Osteoblast (primary cell): Measurements from ENCODE around the gene FXYD4. TPM values are rescaled to one million over a fixed set of nuclear protein-coding genes. Genes with fewer than 3 reads are reported as not detected.

Source experiments
- DNase-seq: peaks from one replicate; pipeline ENCODE4 v3.0.0; 2011; ENCODE audit warnings: low spot score, mixed read lengths; ENCODE audit not compliant: insufficient read length; ENCODE audit errors: missing footprints
- H2AFZ ChIP-seq: 2 replicates; pipeline ENCODE4 v1.6.0; 2011; ENCODE audit warnings: mild to moderate bottlenecking, low read length
- H3K27ac ChIP-seq: 2 replicates; pipeline ENCODE4 v1.5.1; 2011; ENCODE audit warnings: mild to moderate bottlenecking, low read depth, low read length, moderate library complexity
- H3K27me3 ChIP-seq: 2 replicates; pipeline ENCODE4 v1.6.0; 2012; ENCODE audit warnings: mild to moderate bottlenecking, control low read depth, inconsistent platforms, low read length, moderate library complexity; ENCODE audit not compliant: insufficient read depth
- H3K36me3 ChIP-seq: 2 replicates; pipeline ENCODE4 v1.5.1; 2011; ENCODE audit warnings: mild to moderate bottlenecking, low read length, control low read depth, moderate library complexity; ENCODE audit not compliant: insufficient read depth
- H3K4me1 ChIP-seq: 2 replicates; pipeline ENCODE4 v1.5.1; 2011; ENCODE audit warnings: mild to moderate bottlenecking, low read length, control low read depth, moderate library complexity; ENCODE audit not compliant: insufficient read depth
- H3K4me2 ChIP-seq: 2 replicates; pipeline ENCODE4 v1.6.0; 2011; ENCODE audit warnings: mild to moderate bottlenecking, low read length; ENCODE audit not compliant: insufficient read depth
- H3K4me3 ChIP-seq: fragments of 200-600 bp; sonication (generic); 3 replicates; pipeline ENCODE4 v1.5.1; 2012; ENCODE audit warnings: mild to moderate bottlenecking, low read length, inconsistent platforms; ENCODE audit not compliant: insufficient read depth
- H3K79me2 ChIP-seq: 2 replicates; pipeline ENCODE4 v1.6.0; 2012; ENCODE audit warnings: mild to moderate bottlenecking, low read length, control low read depth, inconsistent platforms; ENCODE audit not compliant: insufficient read depth
- H3K9me3 ChIP-seq: 2 replicates; pipeline ENCODE4 v1.5.1; 2011; ENCODE audit warnings: low read depth, low read length, control low read depth
- H4K20me1 ChIP-seq: 2 replicates; pipeline ENCODE4 v1.6.0; 2012; ENCODE audit warnings: mild to moderate bottlenecking, low read length, control low read depth; ENCODE audit not compliant: insufficient read depth
- total RNA-seq: library from RNA; depleted of rRNA; stranded (reverse); fragments of >200 nt; gene quantifications from 2 replicates; pipeline ENCODE4 v1.2.3, GENCODE V29; 2012
- TF ChIP-seq, protein P1 (sequence below): IDR thresholded peaks from 2 replicates; pipeline ENCODE4 v1.5.1; 2011; ENCODE audit warnings: mild to moderate bottlenecking, low read depth, low read length, moderate library complexity; ENCODE audit errors: extremely low read depth

The FXYD4 gene
- total RNA-seq, 1 donor = not detected

DNA sequence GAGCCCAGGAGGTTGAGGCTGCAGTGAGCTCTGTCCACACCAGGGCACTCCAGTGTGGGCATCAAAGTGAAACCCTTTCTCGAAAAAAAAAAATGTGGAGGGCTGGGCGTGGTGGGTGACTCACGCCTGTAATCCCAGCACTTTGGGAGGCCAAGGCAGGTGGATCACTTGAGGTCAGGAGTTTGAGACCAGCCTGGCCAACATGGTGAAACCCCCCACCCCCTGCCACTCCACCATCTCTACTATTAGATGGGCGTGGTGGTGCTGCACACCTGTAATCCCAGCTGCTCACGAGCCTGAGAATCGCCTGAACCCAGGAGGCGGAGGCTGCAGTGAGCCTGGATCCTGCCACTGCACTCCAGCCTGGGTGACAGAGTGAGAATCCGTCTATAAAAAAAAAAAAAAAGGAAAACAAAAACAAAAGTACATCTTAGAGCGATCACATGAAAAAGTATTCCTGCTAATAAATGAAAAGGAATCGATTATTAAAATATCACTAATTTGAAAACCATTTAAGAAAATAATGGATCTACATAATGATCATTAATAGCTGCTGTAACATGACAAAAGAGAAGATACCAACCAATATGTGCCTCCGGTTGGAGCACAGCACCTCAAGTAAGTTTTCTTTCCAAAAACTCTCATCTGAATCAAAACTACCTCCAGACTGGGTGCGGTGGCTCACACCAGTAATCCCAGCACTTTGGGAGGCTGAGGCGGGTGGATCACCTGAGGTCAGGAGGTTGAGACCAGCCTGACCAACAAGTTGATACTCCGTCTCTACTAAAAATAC, 32.7 kb downstream of the FXYD4 start:
- Histone ChIP-seq H3K27ac (peak overlapping the region; percentile 36), H3K27me3 (no peaks in the 10 kb centered on the region), H3K4me3 (no peak overlapping the region), H3K4me1 (peaks cover 33% of the 10 kb centered on the region), H3K9me3 (no peaks in the 10 kb centered on the region), H3K36me3 (peaks cover under 1% of the 10 kb centered on the region), H4K20me1 (peaks cover 73% of the 10 kb centered on the region), H3K79me2 (peaks cover 92% of the 10 kb centered on the region), H2AFZ (no peak overlapping the region), H3K4me2 (peak overlapping the region; percentile 83)
- TF ChIP-seq, protein P1, sequence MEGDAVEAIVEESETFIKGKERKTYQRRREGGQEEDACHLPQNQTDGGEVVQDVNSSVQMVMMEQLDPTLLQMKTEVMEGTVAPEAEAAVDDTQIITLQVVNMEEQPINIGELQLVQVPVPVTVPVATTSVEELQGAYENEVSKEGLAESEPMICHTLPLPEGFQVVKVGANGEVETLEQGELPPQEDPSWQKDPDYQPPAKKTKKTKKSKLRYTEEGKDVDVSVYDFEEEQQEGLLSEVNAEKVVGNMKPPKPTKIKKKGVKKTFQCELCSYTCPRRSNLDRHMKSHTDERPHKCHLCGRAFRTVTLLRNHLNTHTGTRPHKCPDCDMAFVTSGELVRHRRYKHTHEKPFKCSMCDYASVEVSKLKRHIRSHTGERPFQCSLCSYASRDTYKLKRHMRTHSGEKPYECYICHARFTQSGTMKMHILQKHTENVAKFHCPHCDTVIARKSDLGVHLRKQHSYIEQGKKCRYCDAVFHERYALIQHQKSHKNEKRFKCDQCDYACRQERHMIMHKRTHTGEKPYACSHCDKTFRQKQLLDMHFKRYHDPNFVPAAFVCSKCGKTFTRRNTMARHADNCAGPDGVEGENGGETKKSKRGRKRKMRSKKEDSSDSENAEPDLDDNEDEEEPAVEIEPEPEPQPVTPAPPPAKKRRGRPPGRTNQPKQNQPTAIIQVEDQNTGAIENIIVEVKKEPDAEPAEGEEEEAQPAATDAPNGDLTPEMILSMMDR = no peak
- DNase-seq = no peak

DNA sequence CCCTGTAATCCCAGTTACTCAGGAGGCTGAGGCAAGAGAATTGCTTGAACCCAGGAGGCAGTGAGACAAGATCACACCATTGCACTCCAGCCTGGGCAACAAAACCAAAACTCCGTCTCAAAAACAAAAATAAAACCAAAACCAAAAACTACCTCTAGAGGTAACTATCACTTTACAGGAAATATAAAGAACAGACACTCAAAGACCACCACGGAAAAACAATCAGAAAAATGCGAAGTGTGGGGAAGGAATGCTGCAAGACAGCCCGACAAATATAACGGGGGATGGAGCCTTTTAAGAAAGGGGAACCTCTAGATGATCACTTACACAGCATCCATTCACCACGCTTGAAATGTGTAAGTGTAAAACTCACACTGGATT, 33.3 kb downstream of the FXYD4 start:
- Histone ChIP-seq H3K27ac (peak overlapping the region; percentile 36), H3K9me3 (no peaks in the 10 kb centered on the region), H3K36me3 (no peaks in the 10 kb centered on the region), H4K20me1 (peaks cover 69% of the 10 kb centered on the region), H3K79me2 (peaks cover 86% of the 10 kb centered on the region), H2AFZ (no peak overlapping the region), H3K4me3 (no peak overlapping the region), H3K27me3 (no peaks in the 10 kb centered on the region), H3K4me2 (peak overlapping the region; percentile 83), H3K4me1 (peaks cover 28% of the 10 kb centered on the region)
- no peak for DNase-seq
- TF ChIP-seq, protein P1 = no peak

DNA sequence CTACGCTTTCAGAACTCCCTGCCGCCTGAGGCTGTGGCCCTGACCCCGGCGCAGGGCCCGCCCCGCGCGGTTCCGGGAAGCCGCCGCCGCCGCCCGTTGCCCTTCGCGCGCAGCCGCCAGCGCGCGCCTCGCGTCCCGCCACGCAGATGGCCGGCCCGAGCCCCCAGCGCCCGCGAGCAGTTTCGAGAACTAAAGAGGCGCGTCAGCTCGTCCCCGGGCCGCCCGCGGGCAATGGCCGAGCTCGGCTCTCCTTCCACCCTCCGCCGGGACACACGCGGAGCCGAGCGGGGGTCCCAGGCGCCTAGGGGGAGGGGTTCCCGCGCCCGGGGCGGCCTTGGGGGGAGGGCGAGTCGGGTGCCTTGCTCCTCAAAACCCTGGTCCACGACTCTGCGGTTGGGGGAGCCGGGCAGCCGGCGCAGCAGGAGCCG, 35.7 kb downstream of the FXYD4 start:
- TF ChIP-seq, protein P1 = no peak
- peaks cover 47% of the 10 kb centered on the region for H4K20me1 ChIP-seq
- no peaks in the 10 kb centered on the region for H3K9me3 ChIP-seq
- peak; percentile 91 for DNase-seq
- H3K4me3 ChIP-seq = peak overlapping the region; percentile 91
- H3K36me3 ChIP-seq = no peaks in the 10 kb centered on the region
- peaks cover 22% of the 10 kb centered on the region for H3K4me1 ChIP-seq
- peak overlapping the region; percentile 98 for H3K27ac ChIP-seq
- H3K79me2 ChIP-seq = peaks cover 62% of the 10 kb centered on the region
- peak overlapping the region; percentile 83 for H3K4me2 ChIP-seq
- peak overlapping the region; percentile 51 for H2AFZ ChIP-seq
- no peaks in the 10 kb centered on the region for H3K27me3 ChIP-seq

DNA sequence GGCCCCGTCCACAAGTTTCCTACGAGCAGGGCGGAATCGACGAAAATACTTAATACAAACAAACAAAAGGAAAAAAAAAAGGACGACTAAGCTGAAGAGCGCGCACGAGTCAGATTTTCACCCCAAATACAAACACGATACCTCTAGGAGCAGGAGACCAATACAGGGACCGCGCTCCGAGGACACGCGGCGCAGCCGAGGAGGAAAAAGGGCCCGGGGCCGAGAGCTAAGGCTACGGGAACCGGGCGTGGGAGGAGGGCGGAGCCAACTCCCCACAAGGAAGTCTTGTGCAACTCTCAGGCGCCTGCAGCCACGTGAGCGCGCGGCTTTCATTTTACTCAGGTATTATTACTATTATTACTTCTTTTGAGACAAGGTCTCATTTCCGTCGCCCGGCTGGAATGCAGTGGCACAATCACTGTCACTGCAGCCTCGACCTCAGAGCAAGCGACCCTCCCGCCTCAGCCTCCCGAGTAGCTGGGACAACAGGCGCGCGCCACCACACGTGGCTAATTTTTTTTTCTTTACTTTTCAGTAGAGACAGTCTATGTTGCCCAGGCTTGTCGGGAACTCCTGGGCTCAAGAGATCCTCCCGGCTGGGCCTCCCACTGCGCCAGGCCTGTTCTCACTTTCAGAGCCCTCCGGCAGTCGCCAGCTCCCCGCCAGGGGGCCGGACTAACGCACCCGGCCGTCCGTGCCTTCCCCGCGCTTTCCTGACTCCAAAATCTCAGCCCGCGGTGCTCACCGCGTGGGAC, 36.3 kb downstream of the FXYD4 start:
- Histone ChIP-seq H3K27me3 (no peaks in the 10 kb centered on the region), H3K79me2 (peaks cover 56% of the 10 kb centered on the region), H3K9me3 (no peaks in the 10 kb centered on the region), H3K4me2 (peak overlapping the region; percentile 83), H3K36me3 (no peaks in the 10 kb centered on the region), H3K27ac (peak overlapping the region; percentile 98), H4K20me1 (peaks cover 41% of the 10 kb centered on the region), H3K4me1 (peaks cover 21% of the 10 kb centered on the region), H3K4me3 (peak overlapping the region; percentile 91), H2AFZ (peak overlapping the region; percentile 53)
- peak; percentile 99 for DNase-seq
- TF ChIP-seq, protein P1 = peak; percentile 36
